Measurements from ENCODE around the gene KNCN. TPM values are rescaled to one million over a fixed set of nuclear protein-coding genes. Genes with fewer than 3 reads are reported as not detected.

The KNCN gene
- total RNA-seq, 5 donors from 2014 or later (not counting 1 experiment from before 2014, with no cell fraction given), result 0.14 TPM; not detected in 4

- CTCF ChIA-PET, result no interaction called here
Measured at GRCh38 chr1:46558966-46559365, 7.5 kb upstream of the KNCN start.

DNA sequence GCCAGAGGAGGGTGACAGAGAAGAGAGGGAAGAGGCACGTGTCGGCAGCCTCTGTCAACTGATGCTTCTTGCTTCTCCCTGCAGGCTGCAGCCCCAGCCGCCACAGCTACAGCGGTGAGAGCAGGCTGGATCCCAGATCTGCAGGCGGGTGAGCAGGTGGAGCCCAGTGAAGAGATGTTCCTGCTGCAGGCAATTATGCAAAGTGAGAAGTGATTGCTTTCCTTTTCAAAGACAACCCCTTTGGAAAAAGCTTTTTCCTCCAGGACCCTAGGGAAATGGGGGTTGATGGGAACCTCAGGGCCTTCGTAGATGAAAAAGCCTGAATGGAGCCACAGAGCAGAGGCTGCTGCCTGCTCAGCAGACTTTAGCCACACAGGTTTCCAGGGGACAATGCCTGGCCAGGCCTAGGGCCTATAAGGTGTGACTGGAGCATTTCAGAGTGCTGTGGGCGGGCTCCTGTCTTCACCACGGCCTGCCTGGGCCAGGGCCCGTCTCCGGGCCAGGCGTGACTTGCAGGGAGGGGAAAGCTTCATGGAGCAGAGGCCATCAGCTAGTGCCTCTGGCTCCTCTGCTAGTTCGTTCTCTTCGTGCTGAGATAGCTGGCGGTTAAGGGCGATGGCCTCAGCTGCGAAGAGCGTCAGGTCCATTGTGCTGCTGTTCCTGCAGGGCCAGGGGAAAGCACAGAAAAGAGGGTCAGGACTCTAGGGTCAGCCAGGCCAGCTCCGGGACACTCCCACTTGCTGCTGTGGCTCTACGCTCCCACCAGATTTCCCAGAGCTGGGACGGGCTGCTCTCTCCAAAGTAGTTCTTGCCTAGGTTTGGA is 6.9 kb upstream of the KNCN start:
- Mint-ChIP-seq H3K27me3 (no peaks in the 10 kb centered on the region), H3K4me3 (no peak overlapping the region), H3K36me3 (peaks cover 26% of the 10 kb centered on the region), H3K4me1 (no peaks in the 10 kb centered on the region), H3K9me3 (no peaks in the 10 kb centered on the region), H3K27ac (peak overlapping the region in 1 of 2 donors; percentile 16)
- peaks cover 21 to 40% of the 10 kb centered on the region in 2 donors for H3K36me3 ChIP-seq (ENCODE audit: control insufficient read depth in 2 of 2, extremely low read depth in 1 of 2, insufficient read depth in 1 of 2, low read length in 1 of 2)
- no peaks in the 10 kb centered on the region for H3K4me1 ChIP-seq (ENCODE audit: control insufficient read depth in 1 of 2, extremely low read depth in 1 of 2, insufficient read depth in 2 of 2, low read length in 2 of 2)
- WGBS (ENCODE audit: insufficient coverage), result 98% methylated on average over 15 of the region's 20 CpGs
- no peaks in the 10 kb centered on the region for H3K27me3 ChIP-seq (replicated peaks in 1 of 2; ENCODE audit: control insufficient read depth in 2 of 2, extremely low read depth in 1 of 2, insufficient read depth in 2 of 2, low read length in 1 of 2)
- ATAC-seq (replicated peaks in 1 of 4), result no peak
- H3K9me3 ChIP-seq, result no peaks in the 10 kb centered on the region
- no peak for DNase-seq
- H3K27ac ChIP-seq (ENCODE audit: low read length), result no peak overlapping the region
- POLR2A ChIA-PET, result no interaction called here
- CTCF ChIA-PET, result no interaction called here
- H3K4me3 ChIP-seq (ENCODE audit: control insufficient read depth in 1 of 2, extremely low read depth in 1 of 2, low read length in 1 of 2), result no peak overlapping the region

More at GRCh38 chr1:46558966-46559365, 7.5 kb upstream of the KNCN start:
- POLR2A ChIA-PET, result no interaction called here
- Histone ChIP-seq H3K9me3 (no peaks in the 10 kb centered on the region), H3K4me1 (ENCODE audit: control insufficient read depth in 1 of 2, extremely low read depth in 1 of 2, insufficient read depth in 2 of 2, low read length in 2 of 2) (no peaks in the 10 kb centered on the region), H3K4me3 (ENCODE audit: control insufficient read depth in 1 of 2, extremely low read depth in 1 of 2, low read length in 1 of 2) (no peak overlapping the region), H3K27ac (ENCODE audit: low read length) (no peak overlapping the region), H3K36me3 (ENCODE audit: control insufficient read depth in 2 of 2, extremely low read depth in 1 of 2, insufficient read depth in 1 of 2, low read length in 1 of 2) (peaks cover 21 to 43% of the 10 kb centered on the region in 2 donors), H3K27me3 (replicated peaks in 1 of 2; ENCODE audit: control insufficient read depth in 2 of 2, extremely low read depth in 1 of 2, insufficient read depth in 2 of 2, low read length in 1 of 2) (no peaks in the 10 kb centered on the region)
- WGBS (ENCODE audit: insufficient coverage), result 95% methylated on average over 8 of the region's 8 CpGs
- H3K27me3 Mint-ChIP-seq, result no peaks in the 10 kb centered on the region
- no peaks in the 10 kb centered on the region for H3K9me3 Mint-ChIP-seq
- H3K4me1 Mint-ChIP-seq, result no peaks in the 10 kb centered on the region
- H3K36me3 Mint-ChIP-seq, result peaks cover 29% of the 10 kb centered on the region
- no peak overlapping the region for H3K4me3 Mint-ChIP-seq
- no peak for DNase-seq
- ATAC-seq (replicated peaks in 1 of 4), result no peak
- H3K27ac Mint-ChIP-seq, result peak overlapping the region in 1 of 2 donors; percentile 16

DNA sequence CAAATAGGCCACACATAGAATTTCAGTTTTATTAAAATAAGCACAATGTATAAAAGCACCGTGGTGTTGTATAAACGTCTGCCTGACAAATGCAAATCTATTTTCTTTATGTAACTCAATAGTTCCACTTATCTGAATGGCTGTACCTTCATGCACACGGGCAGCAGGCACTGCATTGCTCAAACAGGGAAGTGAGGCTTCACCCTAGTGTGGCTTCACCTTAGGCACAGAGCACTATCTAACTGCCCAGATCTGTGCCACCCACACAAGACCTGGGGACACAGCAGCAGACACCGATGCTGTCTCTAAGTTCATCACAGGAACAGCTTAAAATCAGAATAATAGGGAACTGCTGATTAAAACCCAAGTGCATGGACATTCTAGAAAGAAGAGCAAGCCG is 6.0 kb upstream of the KNCN start:
- Histone ChIP-seq H3K27me3 (replicated peaks in 1 of 2; ENCODE audit: control insufficient read depth in 2 of 2, extremely low read depth in 1 of 2, insufficient read depth in 2 of 2, low read length in 1 of 2) (no peaks in the 10 kb centered on the region), H3K9me3 (no peaks in the 10 kb centered on the region), H3K27ac (ENCODE audit: low read length) (no peak overlapping the region), H3K4me1 (ENCODE audit: control insufficient read depth in 1 of 2, extremely low read depth in 1 of 2, insufficient read depth in 2 of 2, low read length in 2 of 2) (no peaks in the 10 kb centered on the region), H3K36me3 (ENCODE audit: control insufficient read depth in 2 of 2, extremely low read depth in 1 of 2, insufficient read depth in 1 of 2, low read length in 1 of 2) (peaks cover 15 to 31% of the 10 kb centered on the region in 2 donors), H3K4me3 (ENCODE audit: control insufficient read depth in 1 of 2, extremely low read depth in 1 of 2, low read length in 1 of 2) (no peak overlapping the region)
- peaks cover 17% of the 10 kb centered on the region for H3K36me3 Mint-ChIP-seq
- H3K27me3 Mint-ChIP-seq, result no peaks in the 10 kb centered on the region
- no peak overlapping the region for H3K4me3 Mint-ChIP-seq
- no peaks in the 10 kb centered on the region for H3K4me1 Mint-ChIP-seq
- H3K27ac Mint-ChIP-seq, result peak overlapping the region in 1 of 2 donors; percentile 18
- ChIA-PET CTCF (no interaction called here), POLR2A (no interaction called here)
- WGBS (ENCODE audit: insufficient coverage), result 63% methylated on average over 1 of the region's 5 CpGs
- no peaks in the 10 kb centered on the region for H3K9me3 Mint-ChIP-seq
- DNase-seq (no peak), ATAC-seq (replicated peaks in 1 of 4) (no peak)

DNA sequence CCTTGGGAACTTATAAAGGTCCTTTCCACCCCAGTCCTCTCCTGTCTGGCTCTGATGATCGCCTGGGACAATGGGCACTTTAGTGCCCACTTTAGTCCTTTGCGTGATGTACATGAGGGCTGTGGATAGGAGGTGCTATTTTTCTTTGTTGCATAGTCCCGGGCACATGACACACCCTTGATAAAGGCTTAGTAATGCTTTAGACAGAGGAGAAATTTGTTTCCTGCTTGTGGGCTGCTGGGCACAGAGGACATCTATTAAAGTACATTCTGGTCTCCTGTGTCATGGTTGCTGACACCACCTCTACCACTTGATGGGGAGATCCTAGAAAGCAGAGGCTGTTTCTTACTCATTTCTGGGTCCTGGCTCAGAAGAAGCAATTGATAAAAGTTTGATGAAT is 5.4 kb upstream of the KNCN start:
- no peak overlapping the region for H3K4me3 ChIP-seq (ENCODE audit: control insufficient read depth in 1 of 2, extremely low read depth in 1 of 2, low read length in 1 of 2)
- H3K9me3 ChIP-seq, result no peaks in the 10 kb centered on the region
- no peak overlapping the region for H3K27ac ChIP-seq (ENCODE audit: low read length)
- no CpG with 5 or more reads among the region's 3 CpGs for WGBS (ENCODE audit: insufficient coverage)
- H3K36me3 Mint-ChIP-seq, result peaks cover 13% of the 10 kb centered on the region
- H3K4me3 Mint-ChIP-seq, result no peak overlapping the region
- H3K4me1 ChIP-seq (ENCODE audit: control insufficient read depth in 1 of 2, extremely low read depth in 1 of 2, insufficient read depth in 2 of 2, low read length in 2 of 2), result no peaks in the 10 kb centered on the region
- no peaks in the 10 kb centered on the region for H3K4me1 Mint-ChIP-seq
- H3K27me3 Mint-ChIP-seq, result no peaks in the 10 kb centered on the region
- ChIA-PET CTCF (no interaction called here), POLR2A (no interaction called here)
- no peaks in the 10 kb centered on the region for H3K9me3 Mint-ChIP-seq
- DNase-seq (no peak), ATAC-seq (replicated peaks in 1 of 4) (no peak)
- H3K27ac Mint-ChIP-seq, result no peak overlapping the region
- H3K27me3 ChIP-seq (replicated peaks in 1 of 2; ENCODE audit: control insufficient read depth in 2 of 2, extremely low read depth in 1 of 2, insufficient read depth in 2 of 2, low read length in 1 of 2), result peaks cover 0 to 6% of the 10 kb centered on the region in 2 experiments
- H3K36me3 ChIP-seq (ENCODE audit: control insufficient read depth in 2 of 2, extremely low read depth in 1 of 2, insufficient read depth in 1 of 2, low read length in 1 of 2), result peaks cover 14 to 27% of the 10 kb centered on the region in 2 donors

DNA sequence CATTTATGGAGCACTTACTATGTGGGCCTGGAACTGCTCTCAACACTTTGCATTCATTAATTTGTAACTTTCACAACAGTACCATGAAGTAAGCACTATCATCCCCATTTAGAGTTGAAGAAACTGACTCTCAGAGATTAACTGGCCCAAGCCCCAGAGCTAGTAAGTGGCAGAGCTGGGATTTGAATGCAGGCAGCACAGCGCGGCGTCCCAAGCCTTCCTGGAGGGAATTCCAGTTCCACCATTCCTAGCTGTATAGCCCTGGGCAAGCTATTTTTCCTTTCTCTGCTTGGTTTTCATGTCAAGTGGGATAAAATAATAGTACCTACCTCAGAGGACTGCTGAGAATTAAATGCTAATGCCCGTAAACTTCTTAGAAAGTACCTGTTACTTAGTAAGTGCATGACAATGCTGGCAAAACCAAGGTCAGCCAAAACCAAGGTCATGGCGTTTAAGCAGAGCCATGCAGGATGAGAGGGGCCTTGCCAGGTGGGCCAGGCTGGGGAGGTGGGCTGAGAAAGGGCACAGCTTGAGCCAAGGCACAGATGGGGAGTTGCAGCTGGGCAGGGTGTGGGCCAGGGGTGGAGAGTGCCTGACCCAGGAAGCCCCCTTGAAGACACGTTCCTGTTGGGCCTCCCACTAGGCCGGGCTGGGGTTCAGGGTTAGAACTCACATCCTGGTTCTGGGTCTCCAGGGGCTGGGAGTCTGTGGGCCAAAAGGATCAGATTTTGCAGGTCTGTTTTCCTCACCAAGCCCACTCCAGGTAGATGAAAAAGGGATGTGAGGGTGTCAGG is 4.6 kb upstream of the KNCN start:
- Mint-ChIP-seq H3K4me3 (no peak overlapping the region), H3K36me3 (peaks cover 8% of the 10 kb centered on the region), H3K9me3 (no peaks in the 10 kb centered on the region), H3K27me3 (no peaks in the 10 kb centered on the region), H3K27ac (no peak overlapping the region), H3K4me1 (no peaks in the 10 kb centered on the region)
- H3K27ac ChIP-seq (ENCODE audit: low read length), result no peak overlapping the region
- CTCF ChIA-PET, result no interaction called here
- POLR2A ChIA-PET, result no interaction called here
- peaks cover 8 to 19% of the 10 kb centered on the region in 2 donors for H3K36me3 ChIP-seq (ENCODE audit: control insufficient read depth in 2 of 2, extremely low read depth in 1 of 2, insufficient read depth in 1 of 2, low read length in 1 of 2)
- H3K9me3 ChIP-seq, result no peaks in the 10 kb centered on the region
- ATAC-seq (replicated peaks in 1 of 4) (no peak), DNase-seq (no peak)
- H3K4me1 ChIP-seq (ENCODE audit: control insufficient read depth in 1 of 2, extremely low read depth in 1 of 2, insufficient read depth in 2 of 2, low read length in 2 of 2), result no peaks in the 10 kb centered on the region
- H3K4me3 ChIP-seq (ENCODE audit: control insufficient read depth in 1 of 2, extremely low read depth in 1 of 2, low read length in 1 of 2), result no peak overlapping the region
- H3K27me3 ChIP-seq (replicated peaks in 1 of 2; ENCODE audit: control insufficient read depth in 2 of 2, extremely low read depth in 1 of 2, insufficient read depth in 2 of 2, low read length in 1 of 2), result peaks cover 0 to 13% of the 10 kb centered on the region in 2 experiments
- WGBS (ENCODE audit: insufficient coverage), result 81% methylated on average over 2 of the region's 7 CpGs

DNA sequence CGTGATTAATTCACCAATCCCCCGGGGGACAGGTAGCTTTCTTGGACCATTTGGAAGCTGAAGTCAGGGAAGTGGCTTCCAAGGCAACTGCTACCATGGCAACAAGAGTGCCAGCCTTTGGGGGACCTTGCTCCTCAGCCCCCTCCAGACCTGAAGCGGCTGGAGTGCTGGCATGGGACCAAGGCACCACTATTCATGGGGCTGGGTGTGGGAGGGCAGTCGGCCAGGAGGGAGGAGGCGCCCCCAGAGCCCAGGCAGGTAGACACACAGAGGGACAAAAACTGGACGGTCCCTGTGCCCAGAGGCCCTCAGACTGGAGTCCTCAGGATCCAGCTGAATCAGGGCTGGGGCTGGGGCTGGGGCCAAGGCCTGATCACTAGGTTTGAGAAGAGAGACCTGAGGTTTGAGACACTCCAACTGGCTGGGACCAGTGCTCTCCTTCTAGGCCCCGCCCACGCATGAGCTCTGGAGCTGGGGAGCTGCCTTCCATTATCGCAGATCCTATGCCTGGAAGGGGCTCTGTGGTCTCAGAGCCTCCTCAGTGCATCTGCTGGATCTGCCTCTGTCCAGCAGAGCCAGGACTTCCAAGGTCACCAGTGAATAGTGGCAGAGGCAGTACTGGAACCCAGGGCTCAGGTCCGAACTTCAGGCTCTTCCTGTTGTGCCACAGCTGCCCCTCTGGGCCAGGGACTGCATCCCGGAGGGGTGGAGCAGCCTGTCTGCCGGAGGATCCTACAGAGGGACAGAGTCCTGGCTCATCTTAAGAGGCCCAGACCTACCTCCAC is 3.3 kb upstream of the KNCN start:
- WGBS (ENCODE audit: insufficient coverage), result 95% methylated on average over 9 of the region's 12 CpGs
- no peak overlapping the region for H3K27ac ChIP-seq (ENCODE audit: low read length)
- Mint-ChIP-seq H3K4me3 (no peak overlapping the region), H3K36me3 (peaks cover 5% of the 10 kb centered on the region), H3K27ac (no peak overlapping the region), H3K9me3 (no peaks in the 10 kb centered on the region), H3K27me3 (no peaks in the 10 kb centered on the region), H3K4me1 (peaks cover 2 to 3% (median 3%) of the 10 kb centered on the region in 3 donors)
- CTCF ChIA-PET, result no interaction called here
- H3K36me3 ChIP-seq (ENCODE audit: control insufficient read depth in 2 of 2, extremely low read depth in 1 of 2, insufficient read depth in 1 of 2, low read length in 1 of 2), result peaks cover 0 to 9% of the 10 kb centered on the region in 2 donors
- peaks cover 0 to 21% of the 10 kb centered on the region in 2 experiments for H3K27me3 ChIP-seq (replicated peaks in 1 of 2; ENCODE audit: control insufficient read depth in 2 of 2, extremely low read depth in 1 of 2, insufficient read depth in 2 of 2, low read length in 1 of 2)
- DNase-seq (no peak), ATAC-seq (replicated peaks in 1 of 4) (no peak)
- no peak overlapping the region for H3K4me3 ChIP-seq (ENCODE audit: control insufficient read depth in 1 of 2, extremely low read depth in 1 of 2, low read length in 1 of 2)
- H3K9me3 ChIP-seq, result no peaks in the 10 kb centered on the region
- POLR2A ChIA-PET, result no interaction called here
- peaks cover 0 to 9% of the 10 kb centered on the region in 2 experiments for H3K4me1 ChIP-seq (ENCODE audit: control insufficient read depth in 1 of 2, extremely low read depth in 1 of 2, insufficient read depth in 2 of 2, low read length in 2 of 2)

All from T-cell (primary cell).